IMR-90 (cell line): ENCODE results near the gene ZNF346. TPM values are rescaled to one million over a fixed set of nuclear protein-coding genes. Genes with fewer than 3 reads are reported as not detected.

Experiments
- ATAC-seq: fragments of 200-7000 bp; cut with Tn5 transposase; 2 replicates; pipeline ENCODE4 v1.9.1; 2020; ENCODE audit warnings: low read depth, mild to moderate bottlenecking, moderate library complexity
- BruUV-seq: library from RNA; stranded (reverse); fragments of 400-500 nt; replicated peaks from 2 replicates; lab custom pipeline; 2021; lab: Mats Ljungman, UMichigan
- CTCF ChIA-PET: fragments of 300-600 bp; formaldehyde crosslinking; extraction: SDS; loops from one replicate; lab custom pipeline; 2021; ENCODE audit warnings: antibody characterized with exemption; lab: Yijun Ruan, JAX
- POLR2A ChIA-PET: fragments of 300-600 bp; sonication (Branson Sonifier 250); formaldehyde crosslinking; loops from one replicate; lab custom pipeline; 2022; ENCODE audit warnings: antibody characterized with exemption; ENCODE audit not compliant: unreplicated experiment; lab: Charles Lee
- DNase-seq: peaks from one replicate; pipeline ENCODE4 v3.0.0; 2013
- H2AFZ ChIP-seq: replicated peaks from 2 replicates; pipeline ENCODE3; 2013; ENCODE audit warnings: low read length, mild to moderate bottlenecking; ENCODE audit not compliant: poor library complexity
- H2AK5ac ChIP-seq: 2 replicates; pipeline ENCODE4 v1.6.1; 2013; ENCODE audit warnings: low read depth, low read length, inconsistent platforms
- H2AK9ac ChIP-seq: replicated peaks from 2 replicates; pipeline ENCODE3; 2013; ENCODE audit warnings: mild to moderate bottlenecking, low read depth, low read length, moderate library complexity; ENCODE audit not compliant: poor library complexity
- H2BK120ac ChIP-seq: 2 replicates; pipeline ENCODE4 v1.6.1; 2013; ENCODE audit warnings: low read depth, low read length, inconsistent platforms
- H2BK15ac ChIP-seq: 3 replicates; pipeline ENCODE4 v1.6.1; 2013; ENCODE audit warnings: low read depth, low read length, inconsistent platforms
- H2BK20ac ChIP-seq: 2 replicates; pipeline ENCODE4 v1.6.1; 2013; ENCODE audit warnings: low read depth, mild to moderate bottlenecking, inconsistent platforms, low read length, moderate library complexity
- H2BK5ac ChIP-seq: 2 replicates; pipeline ENCODE4 v1.6.1; 2013; ENCODE audit warnings: mild to moderate bottlenecking, low read depth, low read length, inconsistent platforms; ENCODE audit not compliant: poor library complexity, severe bottlenecking
- H3K14ac ChIP-seq: replicated peaks from 2 replicates; pipeline ENCODE4 v1.6.1; 2013; ENCODE audit warnings: low read depth, low read length, inconsistent platforms
- H3K18ac ChIP-seq: 2 replicates; pipeline ENCODE4 v1.6.1; 2013; ENCODE audit warnings: low read depth, low read length, control low read depth
- H3K23ac ChIP-seq: 2 replicates; pipeline ENCODE4 v1.6.1; 2013; ENCODE audit warnings: low read depth, low read length, inconsistent platforms
- H3K27ac ChIP-seq: 2 replicates; pipeline ENCODE4 v1.5.1; 2013; ENCODE audit warnings: mild to moderate bottlenecking, control low read depth, low read length; ENCODE audit not compliant: insufficient read depth
- H3K27me3 ChIP-seq: 2 replicates; pipeline ENCODE4 v1.6.1; 2013; ENCODE audit warnings: low read length; ENCODE audit not compliant: control insufficient read depth, insufficient read depth
- H3K36me3 ChIP-seq: 2 replicates; pipeline ENCODE4 v1.6.1; 2013; ENCODE audit warnings: low read length, mixed read lengths; ENCODE audit not compliant: control insufficient read depth, insufficient read depth
- H3K4ac ChIP-seq: 2 replicates; pipeline ENCODE4 v1.6.1; 2013; ENCODE audit warnings: low read depth, low read length, inconsistent platforms
- H3K4me1 ChIP-seq: 2 replicates; pipeline ENCODE4 v1.6.1; 2013; ENCODE audit warnings: low read length, mixed read lengths; ENCODE audit not compliant: control insufficient read depth, insufficient read depth
- H3K4me2 ChIP-seq: 2 replicates; pipeline ENCODE4 v1.6.1; 2013; ENCODE audit warnings: low read depth, mild to moderate bottlenecking, control low read depth, low read length, moderate library complexity
- H3K4me3 ChIP-seq: 2 replicates; pipeline ENCODE4 v1.5.1; 2013; ENCODE audit warnings: low read depth, mild to moderate bottlenecking, control low read depth, low read length, moderate library complexity; ENCODE audit not compliant: insufficient read depth
- H3K56ac ChIP-seq: 2 replicates; pipeline ENCODE4 v1.6.1; 2013; ENCODE audit warnings: low read length, inconsistent platforms; ENCODE audit not compliant: insufficient read depth; ENCODE audit errors: extremely low read depth
- H3K79me1 ChIP-seq, 2 experiments: 2 replicates each; pipeline ENCODE4 v1.6.1; 2013; ENCODE audit warnings: low read length in 2 of 2, inconsistent platforms in 1 of 2, low read depth in 1 of 2
- H3K9ac ChIP-seq: 2 replicates; pipeline ENCODE4 v1.6.1; 2013; ENCODE audit warnings: low read depth, low read length, control low read depth
- H3K9me1 ChIP-seq: 2 replicates; pipeline ENCODE4 v1.6.1; 2013; ENCODE audit warnings: low read length, inconsistent platforms; ENCODE audit not compliant: insufficient read depth
- H3K9me3 ChIP-seq: 2 replicates; pipeline ENCODE4 v1.6.1; 2013; ENCODE audit warnings: low read length; ENCODE audit not compliant: control insufficient read depth, insufficient read depth
- H4K20me1 ChIP-seq: 2 replicates; pipeline ENCODE4 v1.6.1; 2013; ENCODE audit warnings: low read length, inconsistent platforms; ENCODE audit not compliant: insufficient read depth
- H4K5ac ChIP-seq: 2 replicates; pipeline ENCODE4 v1.6.1; 2013; ENCODE audit warnings: mild to moderate bottlenecking, low read depth, low read length, control low read depth
- H4K8ac ChIP-seq, 2 experiments: 2 replicates each; pipeline ENCODE4 v1.6.1; 2013; ENCODE audit warnings: low read depth in 2 of 2, low read length in 2 of 2, control low read depth in 1 of 2, inconsistent platforms in 1 of 2
- H4K91ac ChIP-seq: 2 replicates; pipeline ENCODE4 v1.6.1; 2013; ENCODE audit warnings: low read depth, low read length, inconsistent platforms; ENCODE audit not compliant: insufficient read depth
- BHLHE40 ChIP-seq: fragments of 150-350 bp; IDR thresholded peaks from 2 replicates; pipeline ENCODE4 v1.6.1; 2016; ENCODE audit warnings: mild to moderate bottlenecking, low read depth, low read length
- CHD1 ChIP-seq: IDR thresholded peaks from 2 replicates; pipeline ENCODE4 v1.6.1; 2012; ENCODE audit warnings: low read depth, low read length, improper control_type of control experiment
- MAFK ChIP-seq: IDR thresholded peaks from 2 replicates; pipeline ENCODE4 v1.6.1; 2012; ENCODE audit warnings: low read depth, low read length, improper control_type of control experiment
- MXI1 ChIP-seq: IDR thresholded peaks from 2 replicates; pipeline ENCODE4 v1.6.1; 2012; ENCODE audit warnings: low read depth, mild to moderate bottlenecking, low read length, moderate library complexity, borderline replicate concordance
- RFX5 ChIP-seq: IDR thresholded peaks from 2 replicates; pipeline ENCODE4 v1.8.0; 2012; ENCODE audit warnings: low read depth, mild to moderate bottlenecking, low read length, moderate library complexity
- SMC3 ChIP-seq: fragments of 150-350 bp; IDR thresholded peaks from 2 replicates; pipeline ENCODE4 v1.6.1; 2016; ENCODE audit warnings: low read depth, mild to moderate bottlenecking, antibody characterized with exemption, low read length, moderate library complexity
- WGBS, 2 experiments: methylation state at CpG; one replicate each; pipeline versions ENCODE4 v1.1.5 to v1.1.7; 2013; ENCODE audit warnings: missing lambda C conversion rate in 2 of 2; ENCODE audit not compliant: insufficient read length in 1 of 2; ENCODE audit errors: extremely low coverage in 2 of 2; 5-methylcytosine and 5-hydroxymethylcytosine counted together
- dilution Hi-C: fragments of 300-500 bp; cut with HindIII; formaldehyde crosslinking; loops from one replicate; pipeline ENCODE4 v1.14.3; 2018; ENCODE audit warnings: low sequenced_read_pairs; ENCODE audit not compliant: unreplicated experiment
- in situ Hi-C: fragments of 300-500 bp; cut with MboI; formaldehyde crosslinking; loops from 3 replicates; pipeline ENCODE4 v1.14.3; 2019; ENCODE audit warnings: low sequenced_read_pairs, inconsistent platforms, mixed read lengths
- intact Hi-C: fragments of 100-400 bp; cut with micrococcal nuclease; formaldehyde crosslinking; loops from 2 replicates; pipeline ENCODE4 v1.10.0; 2022
- polyA plus RNA-seq, 3 experiments: library from polyadenylated mRNA; depleted of rRNA; stranded (reverse); fragments of >200 nt; gene quantifications; 2 replicates each; pipeline ENCODE4 v1.2.3, GENCODE V29; 2012; ENCODE audit warnings: low replicate concordance in 1 of 3
- total RNA-seq: library from RNA; depleted of rRNA; stranded (reverse); fragments of >200 nt; gene quantifications from 2 replicates; pipeline ENCODE4 v1.2.3, GENCODE V29; 2012
- TF ChIP-seq, protein P1 (sequence below): fragments of 150-350 bp; IDR thresholded peaks from 2 replicates; pipeline ENCODE4 v1.6.1; 2016; ENCODE audit warnings: low read depth, mild to moderate bottlenecking, low read length, moderate library complexity, borderline replicate concordance
- TF ChIP-seq, protein P2 (sequence below): fragments of 150-350 bp; IDR thresholded peaks from 2 replicates; pipeline ENCODE4 v1.6.1; 2017; ENCODE audit warnings: mild to moderate bottlenecking, antibody characterized with exemption, low read length, low read depth

Gene ZNF346
- total and polyA plus RNA-seq, 2 of the 4 experiments (the other 2 are of a cell fraction), result 15.1 to 17.0 TPM

DNA sequence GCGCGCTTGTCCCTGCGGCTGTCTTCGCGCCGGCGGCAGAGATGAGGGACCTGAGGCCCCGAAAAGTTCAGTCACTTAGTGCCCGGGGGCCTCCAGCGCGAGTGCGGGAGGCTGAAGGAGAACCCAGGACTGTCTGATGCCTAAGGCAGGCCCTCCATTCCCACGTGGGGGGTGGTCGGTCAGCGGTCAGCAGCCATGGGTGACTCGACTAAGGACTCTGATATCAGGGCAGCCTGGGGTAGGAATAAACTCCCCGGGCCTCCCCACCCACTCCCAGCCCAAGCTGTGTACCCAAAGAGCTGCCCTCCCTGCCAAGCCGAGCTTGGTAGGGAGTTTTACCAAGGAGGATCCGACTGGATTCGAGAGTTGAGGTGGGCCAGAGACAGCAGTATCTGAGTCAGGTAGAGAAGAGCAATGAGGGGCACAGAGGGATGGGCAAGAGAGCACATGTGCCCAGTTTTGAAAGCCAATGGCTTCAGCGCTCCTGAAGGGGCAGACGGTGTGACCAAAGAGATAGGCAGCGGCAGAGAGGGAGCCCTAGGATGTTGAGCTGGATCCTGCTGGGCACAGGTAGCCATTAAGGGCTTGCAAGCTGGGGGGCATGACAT lies 65.0 kb downstream of the ZNF346 start:
- Histone ChIP-seq H2BK5ac (no peak overlapping the region), H3K27ac (no peak overlapping the region), H3K14ac (no peak overlapping the region), H3K4me3 (peak overlapping the region; percentile 61), H3K9ac (no peak overlapping the region; the same call in 1 of the 2 replicates), H4K5ac (no peak overlapping the region), H2AK5ac (no peak overlapping the region), H4K91ac (no peak overlapping the region), H3K56ac (no peak overlapping the region), H3K27me3 (peaks cover 8% of the 10 kb centered on the region), H2AFZ (peak overlapping the region; percentile 97), H2BK15ac (no peak overlapping the region), H4K20me1 (no peaks in the 10 kb centered on the region; the same call in 1 of the 2 replicates), H3K18ac (no peak overlapping the region), H3K4ac (no peak overlapping the region), H3K4me1 (peaks cover 9% of the 10 kb centered on the region; the same call in 1 of the 2 replicates), H3K79me1 (no peaks in the 10 kb centered on the region), H2AK9ac (peak overlapping the region; percentile 44), H4K8ac (no peak overlapping the region; a peak in 1 of 4 replicates), H3K9me3 (no peaks in the 10 kb centered on the region), H3K4me2 (peak overlapping the region; percentile 73; the same call in 1 of the 2 replicates), H2BK20ac (no peak overlapping the region), H3K36me3 (peaks cover 5% of the 10 kb centered on the region; the same call in 1 of the 2 replicates), H2BK120ac (no peak overlapping the region), H3K23ac (no peak overlapping the region), H3K9me1 (0 out of 2 replicates have a peak, but pooled peaks cover 3% of the 10 kb centered on the region)
- dilution Hi-C loops (no loop called here), intact Hi-C loops (no loop called here), in situ Hi-C loops (no loop called here)
- CTCF ChIA-PET, result interaction anchor here (1.0 to 1.3 kb wide), 2 partner anchors 11 to 21 kb away, joined by 3 read pairs; no protein-coding TSS in a partner anchor
- BruUV-seq, result no TSS peak
- 14% methylated on average over 2 of the region's 23 CpGs; no CpG with 5 or more reads in 1 of the 2 experiments for WGBS, 2 experiments
- ATAC-seq (no peak), DNase-seq (no peak)
- POLR2A ChIA-PET, result no interaction called here
- TF ChIP-seq, protein P1, sequence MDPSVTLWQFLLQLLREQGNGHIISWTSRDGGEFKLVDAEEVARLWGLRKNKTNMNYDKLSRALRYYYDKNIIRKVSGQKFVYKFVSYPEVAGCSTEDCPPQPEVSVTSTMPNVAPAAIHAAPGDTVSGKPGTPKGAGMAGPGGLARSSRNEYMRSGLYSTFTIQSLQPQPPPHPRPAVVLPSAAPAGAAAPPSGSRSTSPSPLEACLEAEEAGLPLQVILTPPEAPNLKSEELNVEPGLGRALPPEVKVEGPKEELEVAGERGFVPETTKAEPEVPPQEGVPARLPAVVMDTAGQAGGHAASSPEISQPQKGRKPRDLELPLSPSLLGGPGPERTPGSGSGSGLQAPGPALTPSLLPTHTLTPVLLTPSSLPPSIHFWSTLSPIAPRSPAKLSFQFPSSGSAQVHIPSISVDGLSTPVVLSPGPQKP, result no peak
- TF ChIP-seq CHD1, result no peak
- no peak for TF ChIP-seq SMC3
- TF ChIP-seq BHLHE40, result no peak
- TF ChIP-seq MAFK, result no peak
- TF ChIP-seq, protein P2, sequence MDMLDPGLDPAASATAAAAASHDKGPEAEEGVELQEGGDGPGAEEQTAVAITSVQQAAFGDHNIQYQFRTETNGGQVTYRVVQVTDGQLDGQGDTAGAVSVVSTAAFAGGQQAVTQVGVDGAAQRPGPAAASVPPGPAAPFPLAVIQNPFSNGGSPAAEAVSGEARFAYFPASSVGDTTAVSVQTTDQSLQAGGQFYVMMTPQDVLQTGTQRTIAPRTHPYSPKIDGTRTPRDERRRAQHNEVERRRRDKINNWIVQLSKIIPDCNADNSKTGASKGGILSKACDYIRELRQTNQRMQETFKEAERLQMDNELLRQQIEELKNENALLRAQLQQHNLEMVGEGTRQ, result no peak
- TF ChIP-seq RFX5, result no peak
- no peak for TF ChIP-seq MXI1
